HG03354 (cell line): ENCODE data around the gene ADGRB3.

ENCODE experiments used
- ATAC-seq: cut with Tn5 transposase; IDR thresholded peaks from one replicate; pipeline ENCODE4 v1.9.1; 2021; ENCODE audit warnings: mild to moderate bottlenecking; ENCODE audit not compliant: unreplicated experiment, poor library complexity, severe bottlenecking

The ADGRB3 gene

GRCh38 chr6:69146385-69146784 lies 511.3 kb downstream of the ADGRB3 start:
- no peak for ATAC-seq

DNA sequence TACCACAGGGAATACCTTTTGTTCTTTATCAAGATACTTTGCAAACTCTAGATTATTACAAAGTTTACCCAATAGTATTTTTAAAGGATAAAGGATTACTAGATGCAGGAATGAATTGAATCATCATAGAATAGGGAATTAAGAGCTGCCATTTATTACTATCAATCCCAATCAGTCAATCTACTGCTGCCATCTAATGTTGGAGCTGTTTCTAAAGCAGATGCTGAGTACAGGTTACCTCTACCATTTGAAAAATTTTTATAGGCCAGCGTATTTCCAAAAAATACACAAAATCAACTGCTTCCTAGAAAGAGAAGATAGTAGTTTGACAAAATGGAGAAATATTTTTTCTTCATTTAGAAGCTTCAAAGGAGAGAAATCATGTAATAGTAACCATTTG lies 520.4 kb downstream of the ADGRB3 start:
- ATAC-seq, result no peak

- no peak for ATAC-seq
These were observed 527.7 kb downstream of the ADGRB3 start for GRCh38 chr6:69162811-69163210.

DNA sequence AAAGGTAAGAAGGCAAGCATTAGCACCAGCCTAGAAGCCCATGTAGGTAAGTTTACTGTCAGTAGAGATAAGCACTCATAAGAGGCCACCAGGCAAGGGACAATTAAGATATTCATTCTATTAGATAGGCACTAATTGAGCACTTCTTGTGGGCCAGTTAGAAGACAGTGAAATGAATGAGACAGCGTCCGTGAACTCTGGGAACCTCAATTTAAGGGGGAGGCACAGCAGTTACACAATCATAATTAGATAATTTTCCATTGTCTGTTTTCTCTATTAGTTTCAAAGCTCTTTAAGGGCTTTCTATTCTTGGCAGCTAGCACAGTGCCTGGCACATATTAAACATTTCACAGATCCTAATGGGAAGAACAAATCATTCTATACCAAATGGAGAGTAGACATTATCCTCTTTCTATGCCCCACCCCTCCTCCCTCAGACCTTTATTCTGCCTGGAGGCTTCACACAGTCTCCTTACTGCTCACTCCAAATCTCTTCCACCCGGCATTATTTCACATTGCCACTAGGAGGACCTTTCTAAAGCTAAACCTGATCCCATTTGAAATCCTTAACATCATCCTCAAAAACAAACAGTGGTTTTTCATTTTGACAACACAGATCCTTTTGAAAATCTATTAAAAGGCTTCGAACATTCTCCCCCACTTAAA lies 529.6 kb downstream of the ADGRB3 start:
- ATAC-seq, result no peak

- ATAC-seq, result no peak
These were observed 544.6 kb downstream of the ADGRB3 start for GRCh38 chr6:69179681-69180080.

DNA sequence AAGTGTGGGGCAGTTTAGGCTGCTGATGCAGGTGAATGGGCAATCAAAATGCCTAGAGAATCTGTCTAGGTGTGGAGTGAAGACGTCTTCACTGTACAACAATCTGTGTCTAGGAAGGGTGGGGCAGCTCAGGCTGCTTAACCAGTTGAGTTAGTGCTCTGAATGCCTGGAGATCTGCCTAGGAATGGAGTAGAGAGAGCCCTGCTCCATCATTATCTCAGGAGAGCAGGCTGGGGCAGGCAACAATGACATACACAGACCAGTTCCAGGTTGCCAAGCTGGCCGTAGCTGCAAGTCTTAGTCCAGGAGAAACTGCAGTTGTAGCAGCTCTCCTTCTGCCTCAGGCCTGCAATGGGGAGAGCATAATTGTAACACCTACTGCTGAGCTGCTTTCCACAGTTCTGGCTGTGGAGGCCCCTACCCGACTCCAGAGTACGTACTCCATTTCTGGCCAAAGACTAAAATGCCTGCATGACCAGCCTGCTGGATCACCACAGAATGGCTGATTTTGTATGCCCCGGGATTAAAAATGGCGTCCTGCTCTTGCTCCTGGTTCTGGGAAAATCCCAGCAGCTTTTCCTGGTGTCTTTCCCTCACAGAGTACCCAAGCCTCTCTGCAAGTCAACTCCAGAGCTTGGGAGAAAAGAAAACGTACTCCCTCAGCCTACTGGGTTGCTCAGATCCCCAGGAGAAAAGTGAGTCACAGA lies 545.4 kb downstream of the ADGRB3 start:
- no peak for ATAC-seq

DNA sequence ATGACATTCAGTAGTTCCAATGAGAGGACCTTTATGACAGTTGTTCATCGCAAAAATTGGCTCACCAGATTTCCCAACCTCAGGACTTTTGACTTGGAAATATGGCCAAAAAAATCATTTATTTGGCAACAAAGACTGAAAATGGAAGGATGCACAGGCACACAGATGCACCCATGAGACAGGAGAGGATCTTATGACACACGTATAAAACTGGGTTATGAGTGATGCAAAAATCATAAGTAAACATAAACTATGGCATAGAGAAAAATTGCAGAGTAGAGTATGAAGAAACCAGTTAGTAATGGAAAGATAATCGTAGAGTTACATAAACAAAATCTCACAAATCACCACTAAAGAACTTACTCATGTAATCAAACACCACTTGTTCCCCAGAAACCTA lies 546.9 kb downstream of the ADGRB3 start:
- no peak for ATAC-seq

DNA sequence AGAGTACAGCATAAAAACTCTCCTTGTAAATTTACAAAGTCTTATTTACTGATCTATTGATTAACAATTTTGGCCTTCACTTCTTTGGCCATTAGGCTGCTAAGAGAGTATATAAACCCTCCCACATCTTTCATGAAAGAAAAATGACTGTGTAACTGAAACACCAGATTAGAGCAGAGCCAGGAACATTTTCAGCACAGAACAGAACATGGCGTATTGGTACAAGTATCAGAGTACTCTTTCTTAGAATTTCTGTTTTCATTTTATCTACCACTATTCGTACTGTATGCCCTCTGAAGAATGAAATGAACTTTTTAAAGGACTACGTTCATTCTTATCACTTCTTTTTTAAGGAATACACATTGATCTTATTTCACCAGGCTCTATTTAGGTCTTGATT lies 550.2 kb downstream of the ADGRB3 start:
- ATAC-seq, result no peak

DNA sequence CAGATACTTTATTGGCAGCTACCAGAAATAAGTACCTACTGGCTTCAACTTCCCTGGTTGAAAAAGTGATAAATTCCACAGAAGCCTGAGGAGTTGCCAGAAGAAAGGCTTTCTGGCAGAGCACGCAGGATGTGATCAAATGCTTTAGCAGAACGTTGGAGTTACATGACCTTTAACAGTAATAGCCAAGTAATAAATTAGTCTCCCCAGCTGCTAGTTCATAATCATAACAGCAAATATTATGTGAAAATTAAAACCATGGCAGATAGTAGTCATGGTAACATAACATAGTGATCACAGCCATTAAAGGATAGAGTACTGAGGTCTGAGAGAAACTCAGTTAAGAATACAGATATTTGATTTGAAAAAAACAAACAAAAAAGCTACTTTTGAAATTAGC lies 567.7 kb downstream of the ADGRB3 start:
- ATAC-seq, result no peak

- ATAC-seq, result no peak
These were observed 581.0 kb downstream of the ADGRB3 start for GRCh38 chr6:69216127-69216526.

GRCh38 chr6:69217343-69217742 lies 582.3 kb downstream of the ADGRB3 start:
- no peak for ATAC-seq

GRCh38 chr6:69220375-69220774 lies 585.3 kb downstream of the ADGRB3 start:
- no peak for ATAC-seq

- ATAC-seq, result no peak
These were observed 596.9 kb downstream of the ADGRB3 start for GRCh38 chr6:69232008-69232407.

- ATAC-seq, result peak; percentile 19
These were observed 597.4 kb downstream of the ADGRB3 start for GRCh38 chr6:69232496-69232895.

GRCh38 chr6:69232911-69233448 lies 597.9 kb downstream of the ADGRB3 start:
- peak; percentile 98 for ATAC-seq

DNA sequence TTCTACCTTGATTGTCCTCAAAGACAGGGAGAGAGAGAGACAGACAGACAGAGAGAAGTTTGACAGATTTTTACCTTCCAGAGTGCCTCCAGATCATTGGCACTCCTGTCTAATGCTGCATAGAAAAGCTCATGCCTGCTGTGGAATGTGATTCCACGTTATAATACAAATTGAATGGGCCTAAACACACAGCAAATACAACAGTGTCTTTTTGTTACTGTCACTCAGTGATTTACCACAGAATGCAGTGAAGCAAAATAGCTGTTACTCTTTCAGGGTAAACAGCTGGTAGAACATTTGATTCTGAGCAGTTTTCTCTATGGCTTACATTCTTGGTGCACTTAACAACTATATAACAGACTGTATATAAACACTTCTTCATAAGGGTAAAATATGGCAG lies 603.0 kb downstream of the ADGRB3 start:
- ATAC-seq, result no peak

- ATAC-seq, result no peak
These were observed 611.9 kb downstream of the ADGRB3 start for GRCh38 chr6:69246983-69247382.

- no peak for ATAC-seq
These were observed 625.9 kb downstream of the ADGRB3 start for GRCh38 chr6:69261010-69261409.

GRCh38 chr6:69263297-69263696 lies 628.2 kb downstream of the ADGRB3 start:
- ATAC-seq, result no peak

DNA sequence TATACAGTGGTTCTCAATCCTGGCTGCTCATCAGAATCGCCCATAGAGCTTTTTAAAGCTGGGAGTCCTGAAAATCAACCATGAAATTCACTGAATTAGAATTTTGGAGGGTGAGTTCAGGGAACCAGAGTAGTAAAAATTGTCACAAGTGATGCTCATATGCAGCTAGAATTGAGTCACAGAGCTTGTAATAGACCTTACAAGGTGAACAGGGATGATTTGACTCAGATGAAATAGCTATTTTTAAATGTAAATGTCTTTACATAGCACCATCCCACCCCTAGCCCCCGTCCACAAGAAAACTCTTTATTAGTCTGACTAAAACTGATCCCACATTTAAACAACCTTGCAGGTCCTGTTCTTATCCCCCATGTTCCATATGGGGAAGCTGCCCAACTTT lies 630.0 kb downstream of the ADGRB3 start:
- ATAC-seq, result no peak

DNA sequence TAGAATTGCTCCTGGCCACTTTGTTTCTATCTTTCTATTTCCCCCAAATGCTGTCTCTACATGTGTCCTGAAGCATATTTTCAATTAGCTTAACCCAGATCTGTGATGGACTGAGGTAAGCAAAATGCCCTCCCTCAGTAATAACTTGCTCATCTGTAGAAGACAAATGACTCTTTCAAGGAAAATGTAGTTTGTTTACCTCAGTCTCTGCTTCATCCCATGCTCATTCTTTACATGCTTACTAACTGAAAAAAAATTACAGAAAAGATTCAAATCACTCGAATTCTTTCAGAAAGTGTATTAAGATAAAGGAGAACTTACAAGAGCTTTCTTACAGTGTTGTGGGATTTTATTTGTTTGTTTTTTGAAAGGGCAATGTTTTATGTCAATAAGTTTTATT lies 630.6 kb downstream of the ADGRB3 start:
- ATAC-seq, result no peak
